IMR-90 (cell line): Measurements from ENCODE around the gene ME3. TPM values are rescaled to one million over a fixed set of nuclear protein-coding genes. Genes with fewer than 3 reads are reported as not detected.

Experiments
- ATAC-seq: fragments of 200-7000 bp; cut with Tn5 transposase; 2 replicates; pipeline ENCODE4 v1.9.1; 2020; ENCODE audit warnings: low read depth, mild to moderate bottlenecking, moderate library complexity
- BruUV-seq: library from RNA; stranded (reverse); fragments of 400-500 nt; replicated peaks from 2 replicates; lab custom pipeline; 2021; lab: Mats Ljungman, UMichigan
- CTCF ChIA-PET: fragments of 300-600 bp; formaldehyde crosslinking; extraction: SDS; loops from one replicate; lab custom pipeline; 2021; ENCODE audit warnings: antibody characterized with exemption; lab: Yijun Ruan, JAX
- POLR2A ChIA-PET: fragments of 300-600 bp; sonication (Branson Sonifier 250); formaldehyde crosslinking; loops from one replicate; lab custom pipeline; 2022; ENCODE audit warnings: antibody characterized with exemption; ENCODE audit not compliant: unreplicated experiment; lab: Charles Lee
- DNase-seq: peaks from one replicate; pipeline ENCODE4 v3.0.0; 2013
- H2AFZ ChIP-seq: replicated peaks from 2 replicates; pipeline ENCODE3; 2013; ENCODE audit warnings: low read length, mild to moderate bottlenecking; ENCODE audit not compliant: poor library complexity
- H2AK5ac ChIP-seq: 2 replicates; pipeline ENCODE4 v1.6.1; 2013; ENCODE audit warnings: low read depth, low read length, inconsistent platforms
- H2AK9ac ChIP-seq: replicated peaks from 2 replicates; pipeline ENCODE3; 2013; ENCODE audit warnings: mild to moderate bottlenecking, low read depth, low read length, moderate library complexity; ENCODE audit not compliant: poor library complexity
- H2BK120ac ChIP-seq: 2 replicates; pipeline ENCODE4 v1.6.1; 2013; ENCODE audit warnings: low read depth, low read length, inconsistent platforms
- H2BK15ac ChIP-seq: 3 replicates; pipeline ENCODE4 v1.6.1; 2013; ENCODE audit warnings: low read depth, low read length, inconsistent platforms
- H2BK20ac ChIP-seq: 2 replicates; pipeline ENCODE4 v1.6.1; 2013; ENCODE audit warnings: low read depth, mild to moderate bottlenecking, inconsistent platforms, low read length, moderate library complexity
- H2BK5ac ChIP-seq: 2 replicates; pipeline ENCODE4 v1.6.1; 2013; ENCODE audit warnings: mild to moderate bottlenecking, low read depth, low read length, inconsistent platforms; ENCODE audit not compliant: poor library complexity, severe bottlenecking
- H3K14ac ChIP-seq: replicated peaks from 2 replicates; pipeline ENCODE4 v1.6.1; 2013; ENCODE audit warnings: low read depth, low read length, inconsistent platforms
- H3K18ac ChIP-seq: 2 replicates; pipeline ENCODE4 v1.6.1; 2013; ENCODE audit warnings: low read depth, low read length, control low read depth
- H3K23ac ChIP-seq: 2 replicates; pipeline ENCODE4 v1.6.1; 2013; ENCODE audit warnings: low read depth, low read length, inconsistent platforms
- H3K27ac ChIP-seq: 2 replicates; pipeline ENCODE4 v1.5.1; 2013; ENCODE audit warnings: mild to moderate bottlenecking, control low read depth, low read length; ENCODE audit not compliant: insufficient read depth
- H3K27me3 ChIP-seq: 2 replicates; pipeline ENCODE4 v1.6.1; 2013; ENCODE audit warnings: low read length; ENCODE audit not compliant: control insufficient read depth, insufficient read depth
- H3K36me3 ChIP-seq: 2 replicates; pipeline ENCODE4 v1.6.1; 2013; ENCODE audit warnings: low read length, mixed read lengths; ENCODE audit not compliant: control insufficient read depth, insufficient read depth
- H3K4ac ChIP-seq: 2 replicates; pipeline ENCODE4 v1.6.1; 2013; ENCODE audit warnings: low read depth, low read length, inconsistent platforms
- H3K4me1 ChIP-seq: 2 replicates; pipeline ENCODE4 v1.6.1; 2013; ENCODE audit warnings: low read length, mixed read lengths; ENCODE audit not compliant: control insufficient read depth, insufficient read depth
- H3K4me2 ChIP-seq: 2 replicates; pipeline ENCODE4 v1.6.1; 2013; ENCODE audit warnings: low read depth, mild to moderate bottlenecking, control low read depth, low read length, moderate library complexity
- H3K4me3 ChIP-seq: 2 replicates; pipeline ENCODE4 v1.5.1; 2013; ENCODE audit warnings: low read depth, mild to moderate bottlenecking, control low read depth, low read length, moderate library complexity; ENCODE audit not compliant: insufficient read depth
- H3K56ac ChIP-seq: 2 replicates; pipeline ENCODE4 v1.6.1; 2013; ENCODE audit warnings: low read length, inconsistent platforms; ENCODE audit not compliant: insufficient read depth; ENCODE audit errors: extremely low read depth
- H3K79me1 ChIP-seq, 2 experiments: 2 replicates each; pipeline ENCODE4 v1.6.1; 2013; ENCODE audit warnings: low read length in 2 of 2, inconsistent platforms in 1 of 2, low read depth in 1 of 2
- H3K9ac ChIP-seq: 2 replicates; pipeline ENCODE4 v1.6.1; 2013; ENCODE audit warnings: low read depth, low read length, control low read depth
- H3K9me1 ChIP-seq: 2 replicates; pipeline ENCODE4 v1.6.1; 2013; ENCODE audit warnings: low read length, inconsistent platforms; ENCODE audit not compliant: insufficient read depth
- H3K9me3 ChIP-seq: 2 replicates; pipeline ENCODE4 v1.6.1; 2013; ENCODE audit warnings: low read length; ENCODE audit not compliant: control insufficient read depth, insufficient read depth
- H4K20me1 ChIP-seq: 2 replicates; pipeline ENCODE4 v1.6.1; 2013; ENCODE audit warnings: low read length, inconsistent platforms; ENCODE audit not compliant: insufficient read depth
- H4K5ac ChIP-seq: 2 replicates; pipeline ENCODE4 v1.6.1; 2013; ENCODE audit warnings: mild to moderate bottlenecking, low read depth, low read length, control low read depth
- H4K8ac ChIP-seq, 2 experiments: 2 replicates each; pipeline ENCODE4 v1.6.1; 2013; ENCODE audit warnings: low read depth in 2 of 2, low read length in 2 of 2, control low read depth in 1 of 2, inconsistent platforms in 1 of 2
- H4K91ac ChIP-seq: 2 replicates; pipeline ENCODE4 v1.6.1; 2013; ENCODE audit warnings: low read depth, low read length, inconsistent platforms; ENCODE audit not compliant: insufficient read depth
- BHLHE40 ChIP-seq: fragments of 150-350 bp; IDR thresholded peaks from 2 replicates; pipeline ENCODE4 v1.6.1; 2016; ENCODE audit warnings: mild to moderate bottlenecking, low read depth, low read length
- CEBPB ChIP-seq: IDR thresholded peaks from 2 replicates; pipeline ENCODE4 v1.6.1; 2012; ENCODE audit warnings: low read depth, low read length, improper control_type of control experiment
- CTCF ChIP-seq: conservative IDR thresholded peaks from 2 replicates; pipeline ENCODE4 v1.5.1; 2012; ENCODE audit warnings: mild to moderate bottlenecking, low read depth, low read length, improper control_type of control experiment
- ELK1 ChIP-seq: fragments of 150-350 bp; IDR thresholded peaks from 2 replicates; pipeline ENCODE4 v1.6.1; 2016; ENCODE audit warnings: low read depth, mild to moderate bottlenecking, low read length, moderate library complexity, borderline replicate concordance
- FOS ChIP-seq: fragments of 150-350 bp; IDR thresholded peaks from 2 replicates; pipeline ENCODE4 v1.6.1; 2016; ENCODE audit warnings: low read depth, low read length
- MAFK ChIP-seq: IDR thresholded peaks from 2 replicates; pipeline ENCODE4 v1.6.1; 2012; ENCODE audit warnings: low read depth, low read length, improper control_type of control experiment
- MAZ ChIP-seq: IDR thresholded peaks from 2 replicates; pipeline ENCODE4 v1.6.1; 2012; ENCODE audit warnings: low read depth, mild to moderate bottlenecking, low read length, improper control_type of control experiment, moderate library complexity, borderline replicate concordance
- MXI1 ChIP-seq: IDR thresholded peaks from 2 replicates; pipeline ENCODE4 v1.6.1; 2012; ENCODE audit warnings: low read depth, mild to moderate bottlenecking, low read length, moderate library complexity, borderline replicate concordance
- NFE2L2 ChIP-seq: fragments of 150-350 bp; IDR thresholded peaks from 2 replicates; pipeline ENCODE4 v1.6.1; 2016; ENCODE audit warnings: low read depth, mild to moderate bottlenecking, low read length
- POLR2A ChIP-seq: IDR thresholded peaks from 2 replicates; pipeline ENCODE4 v1.6.1; 2012; ENCODE audit warnings: mild to moderate bottlenecking, low read depth, low read length
- RCOR1 ChIP-seq: IDR thresholded peaks from 2 replicates; pipeline ENCODE4 v1.6.1; 2012; ENCODE audit warnings: mild to moderate bottlenecking, low read length, improper control_type of control experiment; ENCODE audit not compliant: insufficient replicate concordance
- RFX5 ChIP-seq: IDR thresholded peaks from 2 replicates; pipeline ENCODE4 v1.8.0; 2012; ENCODE audit warnings: low read depth, mild to moderate bottlenecking, low read length, moderate library complexity
- SMC3 ChIP-seq: fragments of 150-350 bp; IDR thresholded peaks from 2 replicates; pipeline ENCODE4 v1.6.1; 2016; ENCODE audit warnings: low read depth, mild to moderate bottlenecking, antibody characterized with exemption, low read length, moderate library complexity
- USF2 ChIP-seq: fragments of 150-350 bp; IDR thresholded peaks from 2 replicates; pipeline ENCODE4 v1.6.1; 2017; ENCODE audit warnings: mild to moderate bottlenecking, antibody characterized with exemption, low read length, low read depth
- WGBS, 2 experiments: methylation state at CpG; one replicate each; pipeline versions ENCODE4 v1.1.5 to v1.1.7; 2013; ENCODE audit warnings: missing lambda C conversion rate in 2 of 2; ENCODE audit not compliant: insufficient read length in 1 of 2; ENCODE audit errors: extremely low coverage in 2 of 2; 5-methylcytosine and 5-hydroxymethylcytosine counted together
- dilution Hi-C: fragments of 300-500 bp; cut with HindIII; formaldehyde crosslinking; loops from one replicate; pipeline ENCODE4 v1.14.3; 2018; ENCODE audit warnings: low sequenced_read_pairs; ENCODE audit not compliant: unreplicated experiment
- in situ Hi-C: fragments of 300-500 bp; cut with MboI; formaldehyde crosslinking; loops from 3 replicates; pipeline ENCODE4 v1.14.3; 2019; ENCODE audit warnings: low sequenced_read_pairs, inconsistent platforms, mixed read lengths
- intact Hi-C: fragments of 100-400 bp; cut with micrococcal nuclease; formaldehyde crosslinking; loops from 2 replicates; pipeline ENCODE4 v1.10.0; 2022
- polyA plus RNA-seq, 3 experiments: library from polyadenylated mRNA; depleted of rRNA; stranded (reverse); fragments of >200 nt; gene quantifications; 2 replicates each; pipeline ENCODE4 v1.2.3, GENCODE V29; 2012; ENCODE audit warnings: low replicate concordance in 1 of 3
- total RNA-seq: library from RNA; depleted of rRNA; stranded (reverse); fragments of >200 nt; gene quantifications from 2 replicates; pipeline ENCODE4 v1.2.3, GENCODE V29; 2012

ME3 gene
- total and polyA plus RNA-seq, 2 of the 4 experiments (the other 2 are of a cell fraction), result 7.8 to 9.0 TPM

GRCh38 chr11:86586307-86586706 lies 86.1 kb downstream of the ME3 start:
- no peak overlapping the region for H3K4ac ChIP-seq
- ChIA-PET CTCF (no interaction called here), POLR2A (no interaction called here)
- no peak for DNase-seq
- H4K20me1 ChIP-seq, result no peaks in the 10 kb centered on the region
- H3K23ac ChIP-seq, result no peak overlapping the region
- no peaks in the 10 kb centered on the region for H3K9me3 ChIP-seq
- no peak overlapping the region for H3K4me2 ChIP-seq
- H3K27me3 ChIP-seq, result no peaks in the 10 kb centered on the region
- TF ChIP-seq FOS (no peak), MAFK (no peak), RFX5 (no peak), SMC3 (no peak), POLR2A (no peak), CEBPB (no peak), BHLHE40 (no peak), RCOR1 (no peak), USF2 (no peak), NFE2L2 (no peak), MAZ (no peak), CTCF (no peak), ELK1 (no peak), MXI1 (no peak)
- H3K9ac ChIP-seq, result no peak overlapping the region
- H3K36me3 ChIP-seq, result no peaks in the 10 kb centered on the region
- H3K27ac ChIP-seq, result no peak overlapping the region
- in situ Hi-C loops, result no loop called here
- H2AK5ac ChIP-seq, result no peak overlapping the region
- H2AFZ ChIP-seq, result no peak overlapping the region
- H3K9me1 ChIP-seq, result peaks cover 8% of the 10 kb centered on the region
- no peak overlapping the region for H2AK9ac ChIP-seq
- no peak overlapping the region for H4K91ac ChIP-seq
- H3K18ac ChIP-seq, result no peak overlapping the region
- dilution Hi-C loops, result no loop called here
- no peak overlapping the region for H2BK5ac ChIP-seq
- no peak overlapping the region for H4K5ac ChIP-seq
- H3K4me3 ChIP-seq, result no peak overlapping the region
- intact Hi-C loops, result no loop called here
- no peak overlapping the region for H2BK15ac ChIP-seq
- no peak overlapping the region for H3K14ac ChIP-seq
- 95% methylated on average over 3 of the region's 3 CpGs; no CpG with 5 or more reads in 1 of the 2 experiments for WGBS, 2 experiments
- no peak overlapping the region for H3K56ac ChIP-seq
- no peaks in the 10 kb centered on the region for H3K4me1 ChIP-seq
- no TSS peak for BruUV-seq
- H4K8ac ChIP-seq, result no peak overlapping the region
- H2BK120ac ChIP-seq, result no peak overlapping the region
- ATAC-seq, result no peak
- H2BK20ac ChIP-seq, result no peak overlapping the region
- peaks cover 0 to 1% of the 10 kb centered on the region in 2 experiments; a peak in 1 of 4 replicates for H3K79me1 ChIP-seq
